ENCODE data around the gene BCKDK.

BCKDK gene

GRCh38 chr16:31076319-31076718, 31.9 kb upstream of the BCKDK start:
- peaks cover 66% of the 10 kb centered on the region for H3K36me3 ChIP-seq (ENCODE audit: control insufficient read depth, low read length)
- peaks cover 91% of the 10 kb centered on the region for H3K79me2 ChIP-seq (ENCODE audit: control insufficient read depth, low read length)
- no peak overlapping the region for H3K4me3 ChIP-seq (ENCODE audit: low read length)
- H3K27ac ChIP-seq (ENCODE audit: low read depth, low read length) = no peak overlapping the region
- H4K20me1 ChIP-seq (ENCODE audit: control insufficient read depth, insufficient read depth, low read depth, low read length) = peaks cover 5% of the 10 kb centered on the region; the same call in 1 of the 2 replicates
- peaks cover 22% of the 10 kb centered on the region for H3K4me1 ChIP-seq (ENCODE audit: control insufficient read depth, low read length)
- H3F3A ChIP-seq (ENCODE audit: control insufficient read depth, insufficient read depth) = 0 out of 2 replicates have a peak, but pooled peaks cover 2% of the 10 kb centered on the region
- no peaks in the 10 kb centered on the region for H3K9me2 ChIP-seq (replicated peaks; ENCODE audit: control insufficient read depth, low read length)
- H3K9me3 ChIP-seq (ENCODE audit: control insufficient read depth, insufficient read depth, low read length) = no peaks in the 10 kb centered on the region
- H3K4me2 ChIP-seq (ENCODE audit: low read length) = no peak overlapping the region
- H3K27me3 ChIP-seq (ENCODE audit: control insufficient read depth, low read length) = no peaks in the 10 kb centered on the region
- TF ChIP-seq EZH2phosphoT487 (IDR thresholded peaks at IDR 0.05; ENCODE audit: borderline replicate concordance, low read length) (no peak), CTCF (IDR thresholded peaks at IDR 0.05; ENCODE audit: low read depth, low read length, poor library complexity, severe bottlenecking) (no peak)

- Histone ChIP-seq H3F3A (ENCODE audit: control insufficient read depth, insufficient read depth) (0 out of 2 replicates have a peak, but pooled peaks cover 2% of the 10 kb centered on the region), H3K36me3 (ENCODE audit: control insufficient read depth, low read length) (peaks cover 69% of the 10 kb centered on the region), H4K20me1 (ENCODE audit: control insufficient read depth, insufficient read depth, low read depth, low read length) (peaks cover 5% of the 10 kb centered on the region; the same call in 1 of the 2 replicates), H3K27me3 (ENCODE audit: control insufficient read depth, low read length) (no peaks in the 10 kb centered on the region), H3K9me3 (ENCODE audit: control insufficient read depth, insufficient read depth, low read length) (no peaks in the 10 kb centered on the region), H3K4me2 (ENCODE audit: low read length) (no peak overlapping the region), H3K4me1 (ENCODE audit: control insufficient read depth, low read length) (peaks cover 16% of the 10 kb centered on the region), H3K9me2 (replicated peaks; ENCODE audit: control insufficient read depth, low read length) (no peaks in the 10 kb centered on the region), H3K27ac (ENCODE audit: low read depth, low read length) (no peak overlapping the region), H3K4me3 (ENCODE audit: low read length) (no peak overlapping the region), H3K79me2 (ENCODE audit: control insufficient read depth, low read length) (peaks cover 84% of the 10 kb centered on the region)
- TF ChIP-seq EZH2phosphoT487 (IDR thresholded peaks at IDR 0.05; ENCODE audit: borderline replicate concordance, low read length) = no peak
- TF ChIP-seq CTCF (IDR thresholded peaks at IDR 0.05; ENCODE audit: low read depth, low read length, poor library complexity, severe bottlenecking) = no peak
These were observed 31.2 kb upstream of the BCKDK start for GRCh38 chr16:31077024-31077423.

DNA sequence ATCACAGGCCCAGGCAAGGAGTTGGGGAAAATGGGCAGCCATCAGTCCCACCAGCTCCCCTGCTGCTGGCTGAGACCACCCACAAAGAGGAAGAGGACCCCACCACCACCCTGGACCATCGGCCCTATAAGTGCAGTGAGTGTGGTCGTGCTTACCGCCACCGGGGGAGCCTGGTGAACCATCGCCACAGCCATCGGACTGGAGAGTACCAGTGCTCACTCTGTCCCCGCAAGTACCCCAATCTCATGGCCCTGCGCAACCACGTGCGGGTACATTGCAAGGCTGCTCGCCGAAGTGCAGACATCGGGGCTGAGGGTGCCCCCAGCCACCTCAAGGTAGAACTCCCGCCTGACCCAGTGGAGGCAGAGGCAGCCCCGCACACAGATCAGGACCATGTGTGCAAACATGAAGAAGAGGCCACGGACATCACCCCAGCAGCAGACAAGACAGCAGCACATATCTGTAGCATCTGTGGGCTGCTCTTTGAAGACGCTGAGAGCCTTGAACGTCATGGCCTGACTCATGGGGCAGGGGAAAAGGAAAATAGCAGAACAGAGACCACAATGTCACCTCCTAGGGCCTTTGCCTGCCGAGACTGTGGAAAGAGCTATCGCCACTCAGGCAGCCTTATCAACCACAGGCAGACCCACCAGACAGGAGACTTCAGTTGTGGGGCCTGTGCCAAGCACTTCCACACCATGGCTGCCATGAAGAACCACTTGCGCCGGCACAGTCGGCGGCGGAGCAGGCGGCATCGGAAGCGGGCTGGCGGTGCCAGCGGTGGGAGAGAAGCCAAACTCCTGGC, 30.4 kb upstream of the BCKDK start:
- Histone ChIP-seq H3K36me3 (ENCODE audit: control insufficient read depth, low read length) (peaks cover 75% of the 10 kb centered on the region), H3K27ac (ENCODE audit: low read depth, low read length) (no peak overlapping the region), H3K79me2 (ENCODE audit: control insufficient read depth, low read length) (peaks cover 76% of the 10 kb centered on the region), H3K9me2 (replicated peaks; ENCODE audit: control insufficient read depth, low read length) (no peaks in the 10 kb centered on the region), H3K9me3 (ENCODE audit: control insufficient read depth, insufficient read depth, low read length) (no peaks in the 10 kb centered on the region), H3F3A (ENCODE audit: control insufficient read depth, insufficient read depth) (0 out of 2 replicates have a peak, but pooled peaks cover 2% of the 10 kb centered on the region), H3K4me3 (ENCODE audit: low read length) (no peak overlapping the region), H4K20me1 (ENCODE audit: control insufficient read depth, insufficient read depth, low read depth, low read length) (peaks cover 9% of the 10 kb centered on the region; the same call in 1 of the 2 replicates), H3K4me2 (ENCODE audit: low read length) (no peak overlapping the region), H3K27me3 (ENCODE audit: control insufficient read depth, low read length) (no peaks in the 10 kb centered on the region), H3K4me1 (ENCODE audit: control insufficient read depth, low read length) (peaks cover 12% of the 10 kb centered on the region)
- TF ChIP-seq CTCF (IDR thresholded peaks at IDR 0.05; ENCODE audit: low read depth, low read length, poor library complexity, severe bottlenecking) (no peak), EZH2phosphoT487 (IDR thresholded peaks at IDR 0.05; ENCODE audit: borderline replicate concordance, low read length) (no peak)
